ENCODE measurements around the gene UTP14C. TPM values are rescaled to one million over a fixed set of nuclear protein-coding genes. Genes with fewer than 3 reads are reported as not detected.

UTP14C gene
- total RNA-seq, 1 experiment from 2014 or later = 9.0 TPM

DNA sequence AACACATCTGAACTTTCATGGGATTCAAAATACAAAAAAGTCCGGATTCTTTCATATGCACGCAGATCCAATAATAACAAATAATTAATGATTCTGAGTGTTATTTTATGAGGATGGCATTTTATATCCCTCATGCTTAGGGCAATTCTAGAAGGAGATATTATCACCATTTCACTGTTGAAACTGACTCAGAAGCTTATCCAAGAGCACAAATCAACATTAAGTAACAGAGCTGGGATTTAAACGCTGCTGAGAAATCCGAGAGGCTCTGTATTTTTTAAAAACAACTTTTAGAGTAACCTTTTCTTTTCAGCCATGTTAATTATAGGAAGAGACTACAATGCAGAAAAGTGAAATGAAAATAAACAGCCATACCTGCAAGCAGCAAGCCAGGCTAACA lies 43.6 kb upstream of the UTP14C start:
- ChIA-PET RAD21 (ENCODE audit: low non-redundant PET in 1 of 2, low total read pairs in 2 of 2, uncharacterized antibody in 2 of 2, unreplicated experiment in 2 of 2) (no interaction called here), CTCF (no interaction called here), POLR2A (no interaction called here)
- Histone ChIP-seq H3K9me2 (ENCODE audit: insufficient read depth) (no peaks in the 10 kb centered on the region), H4K20me1 (ENCODE audit: insufficient read depth) (no peaks in the 10 kb centered on the region), H3K4me2 (ENCODE audit: low read length) (no peak overlapping the region), H3K4me1 (ENCODE audit: control insufficient read depth in 1 of 2, insufficient read depth in 2 of 2, low read length in 2 of 2) (no peaks in the 10 kb centered on the region), H2AFZ (ENCODE audit: low read depth, low read length, poor library complexity, severe bottlenecking) (no peak overlapping the region), H3K27me3 (ENCODE audit: insufficient read depth, low read length) (no peaks in the 10 kb centered on the region), H3K79me2 (ENCODE audit: insufficient read depth, low read length) (no peaks in the 10 kb centered on the region), H3K4me3 (replicated peaks in 1 of 2; ENCODE audit: low read depth in 1 of 2, low read length in 2 of 2) (no peak overlapping the region), H3K9me3 (ENCODE audit: control insufficient read depth in 1 of 2, insufficient read depth in 1 of 2, low read depth in 1 of 2, low read length in 2 of 2) (no peaks in the 10 kb centered on the region), H3K9ac (ENCODE audit: low read length) (no peak overlapping the region), H3K27ac (ENCODE audit: low read depth, low read length) (no peak overlapping the region), H3K36me3 (ENCODE audit: control insufficient read depth in 1 of 2, insufficient read depth in 2 of 2, low read length in 2 of 2) (no peaks in the 10 kb centered on the region)
- DNase-seq (ENCODE audit: low read depth, low spot score) = no peak
- TF ChIP-seq ELF1 (IDR thresholded peaks at IDR 0.05; ENCODE audit: borderline replicate concordance, low read depth) (no peak), POLR2AphosphoS5 (IDR thresholded peaks at IDR 0.05; ENCODE audit: low read depth, low read length) (no peak), TCF7L2 (IDR thresholded peaks at IDR 0.05; ENCODE audit: borderline replicate concordance, extremely low read depth, insufficient read depth, insufficient read length) (no peak), CEBPB (IDR thresholded peaks at IDR 0.05; ENCODE audit: low read depth) (no peak), EZH2 (IDR thresholded peaks at IDR 0.05) (no peak), REST (IDR thresholded peaks at IDR 0.05; ENCODE audit: low read depth) (no peak), SIN3A (IDR thresholded peaks at IDR 0.05; ENCODE audit: low read depth) (no peak), ZBTB33 (IDR thresholded peaks at IDR 0.05; ENCODE audit: extremely low read depth, insufficient replicate concordance, low read length) (no peak), FOSL1 (IDR thresholded peaks at IDR 0.05; ENCODE audit: low read depth) (no peak), RAD21 (IDR thresholded peaks at IDR 0.05; ENCODE audit: low read depth) (no peak), YY1 (IDR thresholded peaks at IDR 0.05; ENCODE audit: extremely low read depth, insufficient replicate concordance, low read depth, low read length) (no peak), SRF (IDR thresholded peaks at IDR 0.05; ENCODE audit: low read depth) (no peak), ZFX (IDR thresholded peaks at IDR 0.05) (no peak), POLR2A (IDR thresholded peaks at IDR 0.05; ENCODE audit: borderline replicate concordance, extremely low read depth, insufficient read depth, insufficient read length) (no peak), CBX3 (IDR thresholded peaks at IDR 0.05; ENCODE audit: low read depth) (no peak), JUND (IDR thresholded peaks at IDR 0.05) (no peak), SP1 (IDR thresholded peaks at IDR 0.05; ENCODE audit: low read depth) (no peak)
- TF ChIP-seq, protein P1, sequence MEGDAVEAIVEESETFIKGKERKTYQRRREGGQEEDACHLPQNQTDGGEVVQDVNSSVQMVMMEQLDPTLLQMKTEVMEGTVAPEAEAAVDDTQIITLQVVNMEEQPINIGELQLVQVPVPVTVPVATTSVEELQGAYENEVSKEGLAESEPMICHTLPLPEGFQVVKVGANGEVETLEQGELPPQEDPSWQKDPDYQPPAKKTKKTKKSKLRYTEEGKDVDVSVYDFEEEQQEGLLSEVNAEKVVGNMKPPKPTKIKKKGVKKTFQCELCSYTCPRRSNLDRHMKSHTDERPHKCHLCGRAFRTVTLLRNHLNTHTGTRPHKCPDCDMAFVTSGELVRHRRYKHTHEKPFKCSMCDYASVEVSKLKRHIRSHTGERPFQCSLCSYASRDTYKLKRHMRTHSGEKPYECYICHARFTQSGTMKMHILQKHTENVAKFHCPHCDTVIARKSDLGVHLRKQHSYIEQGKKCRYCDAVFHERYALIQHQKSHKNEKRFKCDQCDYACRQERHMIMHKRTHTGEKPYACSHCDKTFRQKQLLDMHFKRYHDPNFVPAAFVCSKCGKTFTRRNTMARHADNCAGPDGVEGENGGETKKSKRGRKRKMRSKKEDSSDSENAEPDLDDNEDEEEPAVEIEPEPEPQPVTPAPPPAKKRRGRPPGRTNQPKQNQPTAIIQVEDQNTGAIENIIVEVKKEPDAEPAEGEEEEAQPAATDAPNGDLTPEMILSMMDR (IDR thresholded peaks at IDR 0.05 in 2 of 3, conservative IDR thresholded peaks at IDR 0.05 in 1 of 3; ENCODE audit: borderline replicate concordance in 1 of 3, insufficient read depth in 1 of 3, low read depth in 2 of 3, low read length in 2 of 3) = no peak
- no peak for ATAC-seq
- intact Hi-C loops (cut with micrococcal nuclease) = no loop called here
- BruUV-seq (replicated peaks) = no TSS peak

Measured in HCT116 (cell line).